WTC11 (cell line): Measurements from ENCODE around the gene MAML2. TPM values are rescaled to one million over a fixed set of nuclear protein-coding genes. Genes with fewer than 3 reads are reported as not detected.

Experiments
- ATAC-seq: fragments of 200-7000 bp; cut with Tn5 transposase; 2 replicates; pipeline ENCODE4 v1.10.0; 2021; ENCODE audit warnings: mild to moderate bottlenecking, moderate library complexity
- CTCF ChIA-PET: fragments of 300-600 bp; sonication (Branson Sonifier 250); formaldehyde crosslinking; loops from one replicate; lab custom pipeline; 2021; ENCODE audit warnings: antibody characterized with exemption; lab: Charles Lee
- POLR2A ChIA-PET: fragments of 350-600 bp; sonication (Branson Sonifier 250); formaldehyde crosslinking; loops from one replicate; lab custom pipeline; 2021; ENCODE audit warnings: antibody characterized with exemption; lab: Charles Lee
- DNase-seq: peaks from one replicate; pipeline ENCODE4 v3.0.0; 2021; ENCODE audit warnings: low spot score
- H3K27ac Mint-ChIP-seq: 2 replicates; pipeline ENCODE4 v1.8.0; 2021; ENCODE audit warnings: mixed read lengths
- H3K27me3 Mint-ChIP-seq: 2 replicates; pipeline ENCODE4 v1.8.0; 2021; ENCODE audit warnings: low read depth, mild to moderate bottlenecking, moderate library complexity, mixed read lengths
- H3K36me3 Mint-ChIP-seq: 2 replicates; pipeline ENCODE4 v1.8.0; 2021; ENCODE audit warnings: mixed read lengths
- H3K4me1 Mint-ChIP-seq: 2 replicates; pipeline ENCODE4 v1.8.0; 2022; ENCODE audit warnings: mixed read lengths
- H3K4me3 Mint-ChIP-seq: 2 replicates; pipeline ENCODE4 v1.8.0; 2021; ENCODE audit warnings: mild to moderate bottlenecking, moderate library complexity, mixed read lengths
- H3K9me3 Mint-ChIP-seq: 2 replicates; pipeline ENCODE4 v1.8.0; 2021; ENCODE audit warnings: mixed read lengths
- ATF2 ChIP-seq: sonication (generic); formaldehyde crosslinking; IDR thresholded peaks from 2 replicates; pipeline ENCODE4 v1.8.1; 2022; ENCODE audit warnings: low read depth, missing genetic modification reagents, borderline replicate concordance
- ATF6 ChIP-seq: sonication (generic); formaldehyde crosslinking; IDR thresholded peaks from 2 replicates; pipeline ENCODE4 v1.8.1; 2023; ENCODE audit warnings: mild to moderate bottlenecking, missing genetic modification reagents
- CBFB ChIP-seq: sonication (generic); formaldehyde crosslinking; IDR thresholded peaks from 2 replicates; pipeline ENCODE4 v1.8.1; 2022; ENCODE audit warnings: mild to moderate bottlenecking, low read depth, missing genetic modification reagents
- E2F1 ChIP-seq: sonication (generic); formaldehyde crosslinking; IDR thresholded peaks from 2 replicates; pipeline ENCODE4 v1.8.0; 2022; ENCODE audit warnings: mild to moderate bottlenecking, missing genetic modification reagents
- ELF4 ChIP-seq: sonication (generic); formaldehyde crosslinking; IDR thresholded peaks from 2 replicates; pipeline ENCODE4 v1.8.1; 2022; ENCODE audit warnings: low read depth, mild to moderate bottlenecking, moderate library complexity, missing genetic modification reagents
- IRF1 ChIP-seq: sonication (generic); formaldehyde crosslinking; IDR thresholded peaks from 2 replicates; pipeline ENCODE4 v1.8.0; 2023; ENCODE audit warnings: missing genetic modification reagents
- JUN ChIP-seq: sonication (generic); formaldehyde crosslinking; IDR thresholded peaks from 2 replicates; pipeline ENCODE4 v1.8.0; 2023; ENCODE audit warnings: mild to moderate bottlenecking, missing genetic modification reagents
- MXD4 ChIP-seq: fragments of 250-450 bp; sonication (Bioruptor Pico); IDR thresholded peaks from 2 replicates; pipeline ENCODE4 v1.8.0; 2021; ENCODE audit warnings: mild to moderate bottlenecking, moderate library complexity, borderline replicate concordance
- NR1H2 ChIP-seq: sonication (generic); formaldehyde crosslinking; IDR thresholded peaks from 2 replicates; pipeline ENCODE4 v1.9.0; 2021; ENCODE audit warnings: mild to moderate bottlenecking, moderate library complexity, missing genetic modification reagents
- OVOL2 ChIP-seq: fragments of 250-450 bp; sonication (Bioruptor Pico); IDR thresholded peaks from 2 replicates; pipeline ENCODE4 v1.9.0; 2021; ENCODE audit warnings: mild to moderate bottlenecking, borderline replicate concordance
- PRRX2 ChIP-seq: fragments of 250-450 bp; sonication (Bioruptor Pico); IDR thresholded peaks from 2 replicates; pipeline ENCODE4 v1.8.0; 2021; ENCODE audit warnings: mild to moderate bottlenecking
- SMAD3 ChIP-seq: sonication (generic); formaldehyde crosslinking; IDR thresholded peaks from 2 replicates; pipeline ENCODE4 v1.8.0; 2022; ENCODE audit warnings: missing genetic modification reagents, mild to moderate bottlenecking, borderline replicate concordance
- STAT6 ChIP-seq: sonication (generic); formaldehyde crosslinking; conservative IDR thresholded peaks from 2 replicates; pipeline ENCODE4 v1.8.1; 2023; ENCODE audit warnings: mild to moderate bottlenecking, low read depth, missing genetic modification reagents, moderate library complexity
- TCF7 ChIP-seq: sonication (generic); formaldehyde crosslinking; IDR thresholded peaks from 2 replicates; pipeline ENCODE4 v1.8.0; 2022; ENCODE audit warnings: mild to moderate bottlenecking, low read depth, missing genetic modification reagents, moderate library complexity
- ZBTB21 ChIP-seq: sonication (generic); formaldehyde crosslinking; IDR thresholded peaks from 2 replicates; pipeline ENCODE4 v1.8.1; 2023; ENCODE audit warnings: mild to moderate bottlenecking, missing genetic modification reagents, borderline replicate concordance
- ZNF423 ChIP-seq: fragments of 250-450 bp; sonication (Bioruptor Pico); IDR thresholded peaks from 2 replicates; pipeline ENCODE4 v2.1.2; 2022; ENCODE audit warnings: mild to moderate bottlenecking, moderate library complexity
- ZNF425 ChIP-seq: fragments of 250-450 bp; sonication (Bioruptor Pico); conservative IDR thresholded peaks from 2 replicates; pipeline ENCODE4 v1.9.0; 2021; ENCODE audit warnings: mild to moderate bottlenecking
- ZNF512 ChIP-seq: sonication (generic); formaldehyde crosslinking; IDR thresholded peaks from 2 replicates; pipeline ENCODE4 v1.8.1; 2022; ENCODE audit warnings: missing genetic modification reagents, borderline replicate concordance
- ZSCAN18 ChIP-seq: fragments of 250-450 bp; sonication (Bioruptor Pico); IDR thresholded peaks from 2 replicates; pipeline ENCODE4 v2.1.2; 2022; ENCODE audit warnings: mild to moderate bottlenecking, moderate library complexity
- total RNA-seq: library from RNA; stranded (reverse); gene quantifications from 3 replicates; pipeline ENCODE4 v1.2.3, GENCODE V29; 2021

Gene MAML2
- total RNA-seq, 1 experiment from 2014 or later = 8.1 TPM

GRCh38 chr11:96043291-96043690, 299.7 kb downstream of the MAML2 start:
- H3K4me3 Mint-ChIP-seq = no peak overlapping the region
- TF ChIP-seq ZNF425 (CRISPR knock-in tag) (no peak), ZNF512 (CRISPR knock-in tag) (no peak), OVOL2 (no peak), MXD4 (no peak), JUN (no peak), E2F1 (no peak), NR1H2 (no peak), ATF2 (CRISPR knock-in tag) (no peak), SMAD3 (CRISPR knock-in tag) (no peak), ZSCAN18 (CRISPR knock-in tag) (no peak), ZNF423 (no peak), PRRX2 (CRISPR knock-in tag) (no peak), ATF6 (CRISPR knock-in tag) (no peak)
- no peak for ATAC-seq
- peaks cover 25% of the 10 kb centered on the region for H3K4me1 Mint-ChIP-seq
- no peaks in the 10 kb centered on the region; the same call in 1 of the 2 replicates for H3K27me3 Mint-ChIP-seq
- DNase-seq = no peak
- H3K27ac Mint-ChIP-seq = no peak overlapping the region
- POLR2A ChIA-PET = no interaction called here
- H3K9me3 Mint-ChIP-seq = no peaks in the 10 kb centered on the region
- CTCF ChIA-PET = interaction anchor here (1.8 kb wide), 1 partner anchor 300 kb away, joined by 8 read pairs; the partner anchor contains the start of gene MAML2
- H3K36me3 Mint-ChIP-seq = no peaks in the 10 kb centered on the region

GRCh38 chr11:96038046-96038445, 304.9 kb downstream of the MAML2 start:
- no peak for ATAC-seq
- Mint-ChIP-seq H3K27ac (no peak overlapping the region), H3K4me1 (peaks cover 21% of the 10 kb centered on the region)

More at GRCh38 chr11:96038046-96038445, 304.9 kb downstream of the MAML2 start:
- TF ChIP-seq CBFB (CRISPR knock-in tag) (no peak), ZBTB21 (CRISPR knock-in tag) (no peak), ELF4 (CRISPR knock-in tag) (no peak), IRF1 (CRISPR knock-in tag) (no peak), ATF6 (CRISPR knock-in tag) (no peak), TCF7 (CRISPR knock-in tag) (no peak), ZNF423 (no peak), STAT6 (CRISPR knock-in tag) (no peak)
- TF ChIP-seq, all 79 proteins: peak for 0
- POLR2A ChIA-PET = no interaction called here
- H3K27me3 Mint-ChIP-seq = no peaks in the 10 kb centered on the region; the same call in 1 of the 2 replicates
- no peaks in the 10 kb centered on the region for H3K36me3 Mint-ChIP-seq
- CTCF ChIA-PET = interaction anchor here (0.9 to 3.6 kb wide), 3 partner anchors 18 to 356 kb away, joined by 3 to 9 read pairs (median 8); partner anchors contain the start of gene MAML2
- H3K4me3 Mint-ChIP-seq = no peak overlapping the region
- no peak for DNase-seq
- no peaks in the 10 kb centered on the region for H3K9me3 Mint-ChIP-seq
